Neural cell (in vitro differentiated cells): ENCODE results near the gene PPFIA3. TPM values are rescaled to one million over a fixed set of nuclear protein-coding genes. Genes with fewer than 3 reads are reported as not detected.

Experiments used
- H2AFZ ChIP-seq: fragments of 200-600, 300-800 bp; sonication (generic), shearing (Covaris generic); 2 replicates; pipeline ENCODE4 v1.6.0; 2014; ENCODE audit warnings: low read depth, mild to moderate bottlenecking, antibody characterized with exemption, low read length, moderate library complexity
- H3F3A ChIP-seq: fragments of 200-600 bp; shearing (Covaris generic); 2 replicates; pipeline ENCODE4 v1.6.1; 2016; ENCODE audit warnings: mild to moderate bottlenecking, moderate library complexity, mixed read lengths, antibody characterized with exemption, low read length; ENCODE audit not compliant: insufficient read depth, poor library complexity, severe bottlenecking
- H3K27ac ChIP-seq: fragments of 200-600, 300-800 bp; sonication (generic), shearing (Covaris generic); 2 replicates; pipeline ENCODE4 v1.5.1; 2014; ENCODE audit warnings: mild to moderate bottlenecking, low read length, moderate library complexity
- H3K27me3 ChIP-seq: fragments of 300-800, 200-600 bp; sonication (generic), shearing (Covaris generic); 2 replicates; pipeline ENCODE4 v1.6.0; 2014; ENCODE audit warnings: mild to moderate bottlenecking, low read depth, low read length, moderate library complexity; ENCODE audit not compliant: insufficient read depth
- H3K36me3 ChIP-seq: fragments of 300-800, 200-600 bp; sonication (generic), shearing (Covaris generic); 2 replicates; pipeline ENCODE4 v1.5.1; 2014; ENCODE audit warnings: mild to moderate bottlenecking, antibody characterized with exemption, low read length, moderate library complexity; ENCODE audit not compliant: insufficient read depth
- H3K4me2 ChIP-seq: fragments of 300-800, 200-600 bp; sonication (generic), shearing (Covaris generic); 2 replicates; pipeline ENCODE4 v1.6.0; 2014; ENCODE audit warnings: mild to moderate bottlenecking, low read length
- H3K4me3 ChIP-seq: fragments of 300-800, 200-600 bp; sonication (generic), shearing (Covaris generic); 2 replicates; pipeline ENCODE4 v1.5.1; 2014; ENCODE audit warnings: mild to moderate bottlenecking, low read length, moderate library complexity
- H3K79me2 ChIP-seq: fragments of 200-600 bp; shearing (Covaris generic); replicated peaks from 2 replicates; pipeline ENCODE4 v1.6.0; 2014; ENCODE audit warnings: mild to moderate bottlenecking, low read length, moderate library complexity; ENCODE audit not compliant: insufficient read depth
- H3K9ac ChIP-seq: fragments of 300-800, 200-600 bp; sonication (generic), shearing (Covaris generic); 2 replicates; pipeline ENCODE4 v1.6.1; 2016; ENCODE audit warnings: mild to moderate bottlenecking, low read length, mixed read lengths
- H3K9me2 ChIP-seq: fragments of 200-600 bp; shearing (Covaris generic); 2 replicates; pipeline ENCODE4 v1.6.1; 2016; ENCODE audit warnings: mild to moderate bottlenecking, low read length, mixed read lengths; ENCODE audit not compliant: insufficient read depth
- H3K9me3 ChIP-seq: fragments of 200-600, 300-800 bp; sonication (generic), shearing (Covaris generic); 2 replicates; pipeline ENCODE4 v1.6.1; 2016; ENCODE audit warnings: mild to moderate bottlenecking, mixed run types, low read length, moderate library complexity, mixed read lengths
- H4K20me1 ChIP-seq: fragments of 200-600 bp; shearing (Covaris generic); 2 replicates; pipeline ENCODE4 v1.6.1; 2016; ENCODE audit warnings: mild to moderate bottlenecking, mixed run types; ENCODE audit not compliant: insufficient read depth
- CTCF ChIP-seq: fragments of 450-650 bp; IDR thresholded peaks from 2 replicates; pipeline ENCODE4 v1.5.1; 2014; ENCODE audit warnings: antibody characterized with exemption, mild to moderate bottlenecking, moderate library complexity; ENCODE audit not compliant: poor library complexity, severe bottlenecking
- EP300 ChIP-seq: fragments of 450-650 bp; conservative IDR thresholded peaks from 2 replicates; pipeline ENCODE4 v1.6.1; 2014; ENCODE audit warnings: antibody characterized with exemption, mild to moderate bottlenecking, moderate library complexity; ENCODE audit not compliant: poor library complexity, severe bottlenecking
- EZH2 ChIP-seq: fragments of 200-600, 300-800 bp; shearing (Covaris generic), sonication (generic); IDR thresholded peaks from 2 replicates; pipeline ENCODE4 v1.6.1; 2014; ENCODE audit warnings: antibody characterized with exemption, low read length, borderline replicate concordance, mild to moderate bottlenecking; ENCODE audit not compliant: insufficient read depth, poor library complexity, severe bottlenecking
- MXI1 ChIP-seq: fragments of 450-650 bp; conservative IDR thresholded peaks from 2 replicates; pipeline ENCODE4 v1.6.1; 2014; ENCODE audit warnings: antibody characterized with exemption, mild to moderate bottlenecking; ENCODE audit not compliant: poor library complexity, severe bottlenecking
- POLR2AphosphoS5 ChIP-seq: IDR thresholded peaks from 2 replicates; pipeline ENCODE4 v1.6.1; 2012
- RAD21 ChIP-seq: fragments of 450-650 bp; conservative IDR thresholded peaks from 2 replicates; pipeline ENCODE4 v1.6.1; 2014; ENCODE audit warnings: antibody characterized with exemption, mild to moderate bottlenecking, moderate library complexity
- REST ChIP-seq: IDR thresholded peaks from 2 replicates; pipeline ENCODE4 v1.6.1; 2012; ENCODE audit warnings: borderline replicate concordance
- SMC3 ChIP-seq: fragments of 450-650 bp; conservative IDR thresholded peaks from 2 replicates; pipeline ENCODE4 v1.6.1; 2014; ENCODE audit warnings: antibody characterized with exemption, mild to moderate bottlenecking, moderate library complexity; ENCODE audit not compliant: poor library complexity
- TAF1 ChIP-seq: IDR thresholded peaks from 2 replicates; pipeline ENCODE4 v1.6.1; 2012; ENCODE audit warnings: low read depth
- polyA plus RNA-seq: library from polyadenylated mRNA; depleted of rRNA; stranded (reverse); fragments of >200 nt; gene quantifications from 2 replicates; pipeline ENCODE4 v1.2.3, GENCODE V29; 2014

The PPFIA3 gene
- polyA plus RNA-seq, 1 donor from 2014 or later, result 80.7 TPM

GRCh38 chr19:49165111-49165750, 45.9 kb downstream of the PPFIA3 start:
- H3K36me3 ChIP-seq, result no peaks in the 10 kb centered on the region
- no peaks in the 10 kb centered on the region for H3K9me3 ChIP-seq
- H3K9me2 ChIP-seq, result no peaks in the 10 kb centered on the region
- TF ChIP-seq CTCF, result no peak
- TF ChIP-seq RAD21, result no peak
- TF ChIP-seq TAF1, result no peak
- no peaks in the 10 kb centered on the region for H3K79me2 ChIP-seq
- H3F3A ChIP-seq, result no peaks in the 10 kb centered on the region
- no peaks in the 10 kb centered on the region for H4K20me1 ChIP-seq
- H2AFZ ChIP-seq, result no peak overlapping the region
- no peak overlapping the region for H3K9ac ChIP-seq
- no peaks in the 10 kb centered on the region for H3K27me3 ChIP-seq
- no peak overlapping the region for H3K4me3 ChIP-seq
- no peak overlapping the region for H3K4me2 ChIP-seq
- H3K27ac ChIP-seq, result no peak overlapping the region

- Histone ChIP-seq H3K27ac (no peak overlapping the region), H4K20me1 (no peaks in the 10 kb centered on the region), H3K4me2 (no peak overlapping the region), H2AFZ (no peak overlapping the region), H3K79me2 (no peaks in the 10 kb centered on the region), H3K9ac (no peak overlapping the region), H3K4me3 (no peak overlapping the region), H3F3A (no peaks in the 10 kb centered on the region), H3K9me2 (no peaks in the 10 kb centered on the region), H3K27me3 (no peaks in the 10 kb centered on the region), H3K9me3 (no peaks in the 10 kb centered on the region), H3K36me3 (no peaks in the 10 kb centered on the region)
- TF ChIP-seq RAD21, result no peak
- no peak for TF ChIP-seq CTCF
- no peak for TF ChIP-seq EP300
- no peak for TF ChIP-seq TAF1
- no peak for TF ChIP-seq POLR2AphosphoS5
- TF ChIP-seq EZH2, result no peak
- no peak for TF ChIP-seq SMC3
- TF ChIP-seq REST, result no peak
- TF ChIP-seq MXI1, result no peak
Observed at GRCh38 chr19:49165865-49166301, 46.5 kb downstream of the PPFIA3 start.
